IPS DF 6.9 (cell line): ENCODE results near the gene PRLR.

ENCODE experiments used
- DNase-seq: peaks from one replicate; pipeline ENCODE4 v3.0.0-alpha.2; 2013; ENCODE audit warnings: low read depth, low spot score
- H3K27ac ChIP-seq: one replicate; pipeline ENCODE4 v1.5.1; 2013; ENCODE audit warnings: low read length, control low read depth
- H3K27me3 ChIP-seq: 2 replicates; pipeline ENCODE4 v1.6.1; 2013; ENCODE audit warnings: mild to moderate bottlenecking, low read length; ENCODE audit not compliant: control insufficient read depth, insufficient read depth
- H3K36me3 ChIP-seq: 2 replicates; pipeline ENCODE4 v1.6.1; 2013; ENCODE audit warnings: low read length; ENCODE audit not compliant: control insufficient read depth, insufficient read depth
- H3K4me1 ChIP-seq: 2 replicates; pipeline ENCODE4 v1.6.1; 2013; ENCODE audit warnings: low read length; ENCODE audit not compliant: control insufficient read depth, insufficient read depth
- H3K4me3 ChIP-seq: 2 replicates; pipeline ENCODE4 v1.5.1; 2013; ENCODE audit warnings: mild to moderate bottlenecking, low read length
- H3K9me3 ChIP-seq: 2 replicates; pipeline ENCODE4 v1.6.1; 2013; ENCODE audit warnings: low read length, inconsistent platforms; ENCODE audit not compliant: control insufficient read depth, insufficient read depth
- WGBS: extraction: QIAGEN DNeasy Blood & Tissue Kit; methylation state at CpG from one replicate; pipeline ENCODE4 v1.1.7; 2013; ENCODE audit warnings: mixed read lengths, missing lambda C conversion rate; ENCODE audit not compliant: insufficient read length, insufficient coverage; 5-methylcytosine and 5-hydroxymethylcytosine counted together

Gene PRLR

DNA sequence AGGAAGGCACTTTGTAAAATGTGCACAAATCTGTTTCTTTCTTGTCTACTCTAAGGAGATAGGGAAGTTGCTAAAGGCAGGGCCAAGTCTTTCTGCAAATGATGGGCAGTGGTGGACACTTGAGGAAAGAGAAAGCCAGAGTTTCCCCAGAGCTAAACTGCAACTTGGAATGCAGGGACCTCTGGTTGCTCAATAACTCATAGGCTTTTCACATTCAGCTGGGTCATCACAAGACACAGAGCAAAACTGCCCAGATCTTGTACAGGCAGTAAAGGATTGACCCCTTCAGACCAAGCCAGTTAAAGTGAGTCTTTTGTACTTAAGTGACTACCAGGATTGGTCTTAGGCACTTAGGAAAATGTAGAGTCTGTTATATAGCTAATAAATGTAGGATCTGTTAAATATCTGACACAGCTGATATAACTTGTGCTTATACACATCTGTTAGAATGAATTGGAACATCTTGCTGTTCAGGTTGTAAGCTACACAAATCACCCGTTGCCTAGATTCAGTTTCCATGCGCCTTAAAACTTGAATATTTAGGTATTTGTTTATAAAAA lies 169.0 kb downstream of the PRLR start:
- H3K36me3 ChIP-seq = no peaks in the 10 kb centered on the region
- no peaks in the 10 kb centered on the region for H3K4me1 ChIP-seq
- no peak for DNase-seq
- no CpG with 5 or more reads among the region's 2 CpGs for WGBS
- no peak overlapping the region for H3K27ac ChIP-seq
- H3K27me3 ChIP-seq = no peaks in the 10 kb centered on the region
- no peak overlapping the region for H3K4me3 ChIP-seq
- H3K9me3 ChIP-seq = no peaks in the 10 kb centered on the region

DNA sequence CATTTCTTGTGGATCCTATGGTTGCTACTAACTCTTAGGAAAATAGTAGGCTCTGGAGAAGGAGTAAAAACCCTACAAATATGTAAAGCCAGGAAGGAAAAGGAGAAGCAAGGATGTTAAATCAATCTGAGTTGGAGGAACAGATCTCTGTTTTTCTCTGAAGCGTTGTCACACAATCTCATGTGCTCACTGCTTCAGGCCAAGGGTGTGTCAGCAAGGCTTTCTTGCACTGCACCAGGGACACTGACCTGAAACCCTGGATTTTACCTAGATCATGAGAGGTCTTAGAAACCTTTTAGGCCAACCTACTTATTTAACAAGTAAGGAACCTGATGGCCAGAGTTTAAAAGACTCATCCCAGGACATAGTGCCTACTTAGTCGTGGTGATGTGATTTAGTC lies 170.1 kb downstream of the PRLR start:
- no peaks in the 10 kb centered on the region for H3K36me3 ChIP-seq
- no peak for DNase-seq
- no peaks in the 10 kb centered on the region for H3K27me3 ChIP-seq
- H3K9me3 ChIP-seq = no peaks in the 10 kb centered on the region
- no peak overlapping the region for H3K27ac ChIP-seq
- WGBS = no CpG with 5 or more reads among the region's 2 CpGs
- peaks cover 1% of the 10 kb centered on the region; the same call in 1 of the 2 replicates for H3K4me1 ChIP-seq
- H3K4me3 ChIP-seq = no peak overlapping the region

- Histone ChIP-seq H3K27ac (no peak overlapping the region), H3K9me3 (no peaks in the 10 kb centered on the region), H3K36me3 (no peaks in the 10 kb centered on the region), H3K4me3 (no peak overlapping the region), H3K4me1 (peaks cover 1% of the 10 kb centered on the region; the same call in 1 of the 2 replicates), H3K27me3 (no peaks in the 10 kb centered on the region)
- no peak for DNase-seq
These were observed 171.0 kb downstream of the PRLR start for GRCh38 chr5:35059251-35059650.

DNA sequence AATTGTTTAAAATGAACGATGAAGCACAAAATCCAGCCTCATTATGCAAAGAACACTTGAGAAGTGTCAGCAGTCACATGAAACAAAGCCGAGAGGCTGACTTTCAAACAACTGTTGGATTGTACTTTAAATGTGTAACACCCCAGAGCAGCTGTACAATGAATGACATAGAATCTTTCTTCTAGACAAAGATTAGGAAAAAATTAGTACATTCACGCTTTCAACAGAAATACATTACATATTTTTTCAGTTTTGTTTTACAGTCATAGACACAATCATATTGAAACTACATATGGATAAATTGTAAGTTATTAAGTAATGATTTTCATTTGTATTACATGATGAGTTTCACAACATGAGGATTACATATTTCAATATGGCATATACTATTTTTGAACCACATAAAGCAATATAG lies 171.9 kb downstream of the PRLR start:
- DNase-seq = no peak
- H3K27ac ChIP-seq = no peak overlapping the region
- H3K9me3 ChIP-seq = no peaks in the 10 kb centered on the region
- peaks cover 1% of the 10 kb centered on the region; the same call in 1 of the 2 replicates for H3K4me1 ChIP-seq
- H3K4me3 ChIP-seq = no peak overlapping the region
- H3K27me3 ChIP-seq = no peaks in the 10 kb centered on the region
- H3K36me3 ChIP-seq = no peaks in the 10 kb centered on the region
- no CpG with 5 or more reads among the region's 3 CpGs for WGBS

DNA sequence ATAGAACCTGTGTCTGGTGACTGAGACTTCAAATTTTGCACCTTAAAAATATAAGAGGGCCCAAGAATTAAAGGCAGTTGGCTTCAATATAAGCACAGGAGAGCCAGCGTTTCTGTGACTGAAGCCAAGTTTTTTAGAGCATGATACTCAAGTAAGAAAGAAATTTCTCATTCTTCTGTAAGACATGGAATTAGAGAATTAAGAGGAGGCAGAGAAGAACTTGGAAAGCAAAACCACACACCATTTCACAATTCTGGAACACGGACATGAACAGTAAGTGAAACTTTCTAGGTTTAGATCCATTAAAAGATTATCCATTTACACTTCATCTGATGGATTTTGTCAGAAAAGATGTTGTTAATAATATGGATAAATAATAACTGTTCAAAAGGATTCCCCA lies 173.6 kb downstream of the PRLR start:
- DNase-seq = no peak
- Histone ChIP-seq H3K36me3 (no peaks in the 10 kb centered on the region), H3K27ac (no peak overlapping the region), H3K4me1 (peaks cover 1% of the 10 kb centered on the region; the same call in 1 of the 2 replicates), H3K4me3 (no peak overlapping the region), H3K27me3 (no peaks in the 10 kb centered on the region), H3K9me3 (no peaks in the 10 kb centered on the region)
- no CpG with 5 or more reads among the region's 2 CpGs for WGBS

GRCh38 chr5:35052838-35053237 lies 177.4 kb downstream of the PRLR start:
- H3K4me3 ChIP-seq = no peak overlapping the region
- no peak overlapping the region for H3K27ac ChIP-seq
- H3K36me3 ChIP-seq = no peaks in the 10 kb centered on the region
- WGBS = no CpG with 5 or more reads among the region's 4 CpGs
- DNase-seq = no peak
- no peaks in the 10 kb centered on the region for H3K9me3 ChIP-seq
- peaks cover 1% of the 10 kb centered on the region; the same call in 1 of the 2 replicates for H3K4me1 ChIP-seq
- no peaks in the 10 kb centered on the region for H3K27me3 ChIP-seq

- Histone ChIP-seq H3K36me3 (no peaks in the 10 kb centered on the region), H3K27ac (no peak overlapping the region), H3K27me3 (no peaks in the 10 kb centered on the region), H3K4me3 (no peak overlapping the region), H3K4me1 (no peaks in the 10 kb centered on the region), H3K9me3 (no peaks in the 10 kb centered on the region)
- DNase-seq = no peak
- WGBS = no CpG with 5 or more reads among the region's 3 CpGs
These were observed 179.7 kb downstream of the PRLR start for GRCh38 chr5:35050541-35051126.

DNA sequence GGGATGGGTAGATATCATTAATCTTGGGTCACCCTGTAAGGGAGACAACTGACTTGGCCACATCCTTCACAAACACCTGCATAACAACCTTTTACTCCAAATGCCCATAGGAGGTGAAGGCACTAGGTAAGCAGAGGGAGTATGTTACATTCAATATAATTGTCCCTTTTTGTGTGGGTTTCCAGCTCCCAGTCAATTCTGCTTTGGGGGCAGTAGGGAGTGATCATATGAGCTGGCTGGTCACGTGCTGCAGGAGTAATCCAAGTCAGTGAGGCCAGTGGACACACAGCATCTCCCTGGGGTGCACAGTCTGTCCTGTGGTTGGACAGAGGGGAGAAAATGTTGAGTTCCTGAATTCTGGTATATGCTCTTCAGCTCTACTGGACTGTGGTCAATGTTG lies 181.4 kb downstream of the PRLR start:
- Histone ChIP-seq H3K4me3 (no peak overlapping the region), H3K4me1 (no peaks in the 10 kb centered on the region), H3K27ac (no peak overlapping the region), H3K9me3 (no peaks in the 10 kb centered on the region), H3K27me3 (no peaks in the 10 kb centered on the region), H3K36me3 (no peaks in the 10 kb centered on the region)
- no peak for DNase-seq
- WGBS = no CpG with 5 or more reads among the region's 1 CpG

GRCh38 chr5:35047785-35048404 lies 182.4 kb downstream of the PRLR start, which contains the start of gene AGXT2:
TSS of gene AGXT2 (minus strand) at chr5:35047949. CDS start at chr5:35047892, 57 bp downstream.
- no peak for DNase-seq
- no peak within 1 kb of the TSS for H3K4me3 ChIP-seq
- H3K27ac ChIP-seq = no peak within 1 kb of the TSS
- H3K9me3 ChIP-seq = no peaks in the 10 kb centered on the region
- no peaks in the 10 kb centered on the region for H3K27me3 ChIP-seq
- 100% methylated on average over 2 of the region's 8 CpGs for WGBS
- no peaks in the 10 kb centered on the region for H3K36me3 ChIP-seq
- H3K4me1 ChIP-seq = no peaks in the 10 kb centered on the region

GRCh38 chr5:35046774-35047173 lies 183.5 kb downstream of the PRLR start:
- Histone ChIP-seq H3K27ac (no peak overlapping the region), H3K4me3 (no peak overlapping the region), H3K4me1 (no peaks in the 10 kb centered on the region), H3K36me3 (no peaks in the 10 kb centered on the region), H3K9me3 (no peaks in the 10 kb centered on the region), H3K27me3 (no peaks in the 10 kb centered on the region)
- no CpG with 5 or more reads among the region's 4 CpGs for WGBS
- DNase-seq = no peak

DNA sequence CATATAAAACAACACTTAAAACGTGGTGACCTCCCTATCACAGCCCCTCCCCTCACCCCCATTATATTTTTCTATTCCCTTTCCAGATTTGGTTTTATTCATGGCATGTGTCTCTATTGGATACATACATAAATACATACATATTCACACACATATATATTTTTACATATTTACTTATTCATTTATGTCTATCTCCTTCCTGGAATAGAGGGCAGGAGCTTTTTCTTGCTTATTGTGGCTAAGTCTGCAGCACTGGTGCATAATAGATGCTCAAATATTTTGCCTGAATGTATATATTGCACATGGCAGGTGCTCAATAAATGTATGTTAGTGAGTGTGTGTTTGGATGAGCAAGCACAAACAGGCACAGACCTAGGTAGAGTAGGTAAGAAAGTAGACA lies 185.0 kb downstream of the PRLR start:
- Histone ChIP-seq H3K27me3 (no peaks in the 10 kb centered on the region), H3K4me3 (no peak overlapping the region), H3K9me3 (no peaks in the 10 kb centered on the region), H3K27ac (no peak overlapping the region), H3K36me3 (no peaks in the 10 kb centered on the region), H3K4me1 (no peaks in the 10 kb centered on the region)
- DNase-seq = no peak
- no CpG with 5 or more reads among the region's 1 CpG for WGBS
